IMR-90 (cell line): ENCODE data around the gene SPATA3. TPM values are rescaled to one million over a fixed set of nuclear protein-coding genes. Genes with fewer than 3 reads are reported as not detected.

ENCODE experiments used
- ATAC-seq: fragments of 200-7000 bp; cut with Tn5 transposase; 2 replicates; pipeline ENCODE4 v1.9.1; 2020; ENCODE audit warnings: low read depth, mild to moderate bottlenecking, moderate library complexity
- BruUV-seq: library from RNA; stranded (reverse); fragments of 400-500 nt; replicated peaks from 2 replicates; lab custom pipeline; 2021; lab: Mats Ljungman, UMichigan
- CTCF ChIA-PET: fragments of 300-600 bp; formaldehyde crosslinking; extraction: SDS; loops from one replicate; lab custom pipeline; 2021; ENCODE audit warnings: antibody characterized with exemption; lab: Yijun Ruan, JAX
- POLR2A ChIA-PET: fragments of 300-600 bp; sonication (Branson Sonifier 250); formaldehyde crosslinking; loops from one replicate; lab custom pipeline; 2022; ENCODE audit warnings: antibody characterized with exemption; ENCODE audit not compliant: unreplicated experiment; lab: Charles Lee
- DNase-seq: peaks from one replicate; pipeline ENCODE4 v3.0.0; 2013
- H2AFZ ChIP-seq: replicated peaks from 2 replicates; pipeline ENCODE3; 2013; ENCODE audit warnings: low read length, mild to moderate bottlenecking; ENCODE audit not compliant: poor library complexity
- H2AK5ac ChIP-seq: 2 replicates; pipeline ENCODE4 v1.6.1; 2013; ENCODE audit warnings: low read depth, low read length, inconsistent platforms
- H2AK9ac ChIP-seq: replicated peaks from 2 replicates; pipeline ENCODE3; 2013; ENCODE audit warnings: mild to moderate bottlenecking, low read depth, low read length, moderate library complexity; ENCODE audit not compliant: poor library complexity
- H2BK120ac ChIP-seq: 2 replicates; pipeline ENCODE4 v1.6.1; 2013; ENCODE audit warnings: low read depth, low read length, inconsistent platforms
- H2BK15ac ChIP-seq: 3 replicates; pipeline ENCODE4 v1.6.1; 2013; ENCODE audit warnings: low read depth, low read length, inconsistent platforms
- H2BK20ac ChIP-seq: 2 replicates; pipeline ENCODE4 v1.6.1; 2013; ENCODE audit warnings: low read depth, mild to moderate bottlenecking, inconsistent platforms, low read length, moderate library complexity
- H2BK5ac ChIP-seq: 2 replicates; pipeline ENCODE4 v1.6.1; 2013; ENCODE audit warnings: mild to moderate bottlenecking, low read depth, low read length, inconsistent platforms; ENCODE audit not compliant: poor library complexity, severe bottlenecking
- H3K14ac ChIP-seq: replicated peaks from 2 replicates; pipeline ENCODE4 v1.6.1; 2013; ENCODE audit warnings: low read depth, low read length, inconsistent platforms
- H3K18ac ChIP-seq: 2 replicates; pipeline ENCODE4 v1.6.1; 2013; ENCODE audit warnings: low read depth, low read length, control low read depth
- H3K23ac ChIP-seq: 2 replicates; pipeline ENCODE4 v1.6.1; 2013; ENCODE audit warnings: low read depth, low read length, inconsistent platforms
- H3K27ac ChIP-seq: 2 replicates; pipeline ENCODE4 v1.5.1; 2013; ENCODE audit warnings: mild to moderate bottlenecking, control low read depth, low read length; ENCODE audit not compliant: insufficient read depth
- H3K27me3 ChIP-seq: 2 replicates; pipeline ENCODE4 v1.6.1; 2013; ENCODE audit warnings: low read length; ENCODE audit not compliant: control insufficient read depth, insufficient read depth
- H3K36me3 ChIP-seq: 2 replicates; pipeline ENCODE4 v1.6.1; 2013; ENCODE audit warnings: low read length, mixed read lengths; ENCODE audit not compliant: control insufficient read depth, insufficient read depth
- H3K4ac ChIP-seq: 2 replicates; pipeline ENCODE4 v1.6.1; 2013; ENCODE audit warnings: low read depth, low read length, inconsistent platforms
- H3K4me1 ChIP-seq: 2 replicates; pipeline ENCODE4 v1.6.1; 2013; ENCODE audit warnings: low read length, mixed read lengths; ENCODE audit not compliant: control insufficient read depth, insufficient read depth
- H3K4me2 ChIP-seq: 2 replicates; pipeline ENCODE4 v1.6.1; 2013; ENCODE audit warnings: low read depth, mild to moderate bottlenecking, control low read depth, low read length, moderate library complexity
- H3K4me3 ChIP-seq: 2 replicates; pipeline ENCODE4 v1.5.1; 2013; ENCODE audit warnings: low read depth, mild to moderate bottlenecking, control low read depth, low read length, moderate library complexity; ENCODE audit not compliant: insufficient read depth
- H3K56ac ChIP-seq: 2 replicates; pipeline ENCODE4 v1.6.1; 2013; ENCODE audit warnings: low read length, inconsistent platforms; ENCODE audit not compliant: insufficient read depth; ENCODE audit errors: extremely low read depth
- H3K79me1 ChIP-seq, 2 experiments: 2 replicates each; pipeline ENCODE4 v1.6.1; 2013; ENCODE audit warnings: low read length in 2 of 2, inconsistent platforms in 1 of 2, low read depth in 1 of 2
- H3K9ac ChIP-seq: 2 replicates; pipeline ENCODE4 v1.6.1; 2013; ENCODE audit warnings: low read depth, low read length, control low read depth
- H3K9me1 ChIP-seq: 2 replicates; pipeline ENCODE4 v1.6.1; 2013; ENCODE audit warnings: low read length, inconsistent platforms; ENCODE audit not compliant: insufficient read depth
- H3K9me3 ChIP-seq: 2 replicates; pipeline ENCODE4 v1.6.1; 2013; ENCODE audit warnings: low read length; ENCODE audit not compliant: control insufficient read depth, insufficient read depth
- H4K20me1 ChIP-seq: 2 replicates; pipeline ENCODE4 v1.6.1; 2013; ENCODE audit warnings: low read length, inconsistent platforms; ENCODE audit not compliant: insufficient read depth
- H4K5ac ChIP-seq: 2 replicates; pipeline ENCODE4 v1.6.1; 2013; ENCODE audit warnings: mild to moderate bottlenecking, low read depth, low read length, control low read depth
- H4K8ac ChIP-seq, 2 experiments: 2 replicates each; pipeline ENCODE4 v1.6.1; 2013; ENCODE audit warnings: low read depth in 2 of 2, low read length in 2 of 2, control low read depth in 1 of 2, inconsistent platforms in 1 of 2
- H4K91ac ChIP-seq: 2 replicates; pipeline ENCODE4 v1.6.1; 2013; ENCODE audit warnings: low read depth, low read length, inconsistent platforms; ENCODE audit not compliant: insufficient read depth
- BHLHE40 ChIP-seq: fragments of 150-350 bp; IDR thresholded peaks from 2 replicates; pipeline ENCODE4 v1.6.1; 2016; ENCODE audit warnings: mild to moderate bottlenecking, low read depth, low read length
- CTCF ChIP-seq: conservative IDR thresholded peaks from 2 replicates; pipeline ENCODE4 v1.5.1; 2012; ENCODE audit warnings: mild to moderate bottlenecking, low read depth, low read length, improper control_type of control experiment
- ELK1 ChIP-seq: fragments of 150-350 bp; IDR thresholded peaks from 2 replicates; pipeline ENCODE4 v1.6.1; 2016; ENCODE audit warnings: low read depth, mild to moderate bottlenecking, low read length, moderate library complexity, borderline replicate concordance
- MAFK ChIP-seq: IDR thresholded peaks from 2 replicates; pipeline ENCODE4 v1.6.1; 2012; ENCODE audit warnings: low read depth, low read length, improper control_type of control experiment
- MAZ ChIP-seq: IDR thresholded peaks from 2 replicates; pipeline ENCODE4 v1.6.1; 2012; ENCODE audit warnings: low read depth, mild to moderate bottlenecking, low read length, improper control_type of control experiment, moderate library complexity, borderline replicate concordance
- RAD21 ChIP-seq: IDR thresholded peaks from 2 replicates; pipeline ENCODE4 v1.6.1; 2012; ENCODE audit warnings: low read length, improper control_type of control experiment
- SMC3 ChIP-seq: fragments of 150-350 bp; IDR thresholded peaks from 2 replicates; pipeline ENCODE4 v1.6.1; 2016; ENCODE audit warnings: low read depth, mild to moderate bottlenecking, antibody characterized with exemption, low read length, moderate library complexity
- WGBS, 2 experiments: methylation state at CpG; one replicate each; pipeline versions ENCODE4 v1.1.5 to v1.1.7; 2013; ENCODE audit warnings: missing lambda C conversion rate in 2 of 2; ENCODE audit not compliant: insufficient read length in 1 of 2; ENCODE audit errors: extremely low coverage in 2 of 2; 5-methylcytosine and 5-hydroxymethylcytosine counted together
- dilution Hi-C: fragments of 300-500 bp; cut with HindIII; formaldehyde crosslinking; loops from one replicate; pipeline ENCODE4 v1.14.3; 2018; ENCODE audit warnings: low sequenced_read_pairs; ENCODE audit not compliant: unreplicated experiment
- in situ Hi-C: fragments of 300-500 bp; cut with MboI; formaldehyde crosslinking; loops from 3 replicates; pipeline ENCODE4 v1.14.3; 2019; ENCODE audit warnings: low sequenced_read_pairs, inconsistent platforms, mixed read lengths
- intact Hi-C: fragments of 100-400 bp; cut with micrococcal nuclease; formaldehyde crosslinking; loops from 2 replicates; pipeline ENCODE4 v1.10.0; 2022
- polyA plus RNA-seq, 3 experiments: library from polyadenylated mRNA; depleted of rRNA; stranded (reverse); fragments of >200 nt; gene quantifications; 2 replicates each; pipeline ENCODE4 v1.2.3, GENCODE V29; 2012; ENCODE audit warnings: low replicate concordance in 1 of 3
- total RNA-seq: library from RNA; depleted of rRNA; stranded (reverse); fragments of >200 nt; gene quantifications from 2 replicates; pipeline ENCODE4 v1.2.3, GENCODE V29; 2012

Gene SPATA3
- total and polyA plus RNA-seq, 2 of the 4 experiments (the other 2 are of a cell fraction), result not detected

GRCh38 chr2:231052494-231053451 is 56.9 kb downstream of the SPATA3 start:
- ChIA-PET CTCF (interaction anchor here (0.9 to 1.4 kb wide), 7 partner anchors 9 to 228 kb away, joined by 3 to 11 read pairs (median 4); no protein-coding TSS in a partner anchor), POLR2A (no interaction called here)
- Histone ChIP-seq H2AK5ac (no peak overlapping the region), H3K4me2 (peak overlapping the region; percentile 93), H3K56ac (no peak overlapping the region), H3K27me3 (peaks cover 24% of the 10 kb centered on the region), H3K9me1 (peaks cover 8% of the 10 kb centered on the region; the same call in 1 of the 2 replicates), H2BK15ac (no peak overlapping the region; the same call in 2 of the 3 replicates), H4K5ac (peak overlapping the region; percentile 88), H2AFZ (peak overlapping the region; percentile 99), H2BK20ac (no peak overlapping the region), H3K14ac (peak overlapping the region; percentile 94; the same call in 1 of the 2 replicates), H2BK120ac (peak overlapping the region; percentile 73; the same call in 1 of the 2 replicates), H3K23ac (0 out of 2 replicates have a peak overlapping the region, but pooled peaks have one; percentile 86), H4K8ac (peak overlapping the region; percentile 89 to 98; a peak in 3 of 4 replicates), H3K4me3 (peak overlapping the region; percentile 59), H2BK5ac (no peak overlapping the region), H3K18ac (no peak overlapping the region), H3K9ac (peak overlapping the region; percentile 74), H4K20me1 (peaks cover 7% of the 10 kb centered on the region; the same call in 1 of the 2 replicates), H3K27ac (no peak overlapping the region; the same call in 1 of the 2 replicates), H3K36me3 (no peaks in the 10 kb centered on the region), H3K79me1 (no peaks in the 10 kb centered on the region; a peak in 1 of 4 replicates), H3K9me3 (no peaks in the 10 kb centered on the region), H3K4me1 (no peaks in the 10 kb centered on the region), H4K91ac (peak overlapping the region; percentile 68), H3K4ac (peak overlapping the region; percentile 58; the same call in 1 of the 2 replicates), H2AK9ac (peak overlapping the region; percentile 78)
- intact Hi-C loops, result loop anchor here (1.0 kb wide), 2 partner anchors 150 to 228 kb away; no protein-coding TSS in a partner anchor
- TF ChIP-seq BHLHE40, result no peak
- TF ChIP-seq CTCF, result peak; percentile 91
- TF ChIP-seq MAZ, result peak; percentile 27; the same call in 1 of the 2 replicates
- TF ChIP-seq MAFK, result no peak
- TF ChIP-seq SMC3, result peak; percentile 44
- peak; percentile 53 for TF ChIP-seq RAD21
- TF ChIP-seq ELK1, result no peak
- in situ Hi-C loops, result no loop called here
- no TSS peak for BruUV-seq
- ATAC-seq (peak; percentile 83), DNase-seq (peak; percentile 77)
- 19% methylated on average over 21 of the region's 62 CpGs; no CpG with 5 or more reads in 1 of the 2 experiments for WGBS, 2 experiments
- dilution Hi-C loops, result no loop called here
